ENCODE data around the gene CDK5RAP2. TPM values are rescaled to one million over a fixed set of nuclear protein-coding genes. Genes with fewer than 3 reads are reported as not detected.

The CDK5RAP2 gene
- total RNA-seq, 2 experiments from 2014 or later = 76.0 to 81.6 TPM

GRCh38 chr9:120344230-120344629, 235.7 kb downstream of the CDK5RAP2 start:
- Histone ChIP-seq H3K4me1 (ENCODE audit: insufficient read depth, low read length, poor library complexity, severe bottlenecking) (no peaks in the 10 kb centered on the region), H2AFZ (ENCODE audit: low read length) (no peak overlapping the region), H3K36me3 (ENCODE audit: insufficient read depth, low read length) (no peaks in the 10 kb centered on the region), H3K79me2 (ENCODE audit: insufficient read depth, low read depth, low read length) (no peaks in the 10 kb centered on the region), H3K4me3 (ENCODE audit: low read depth, low read length, poor library complexity, severe bottlenecking) (no peak overlapping the region), H3K9me3 (ENCODE audit: low read length) (no peaks in the 10 kb centered on the region), H4K20me1 (ENCODE audit: insufficient read depth, low read length) (no peaks in the 10 kb centered on the region), H3K27ac (ENCODE audit: low read depth, low read length, poor library complexity, severe bottlenecking) (no peak overlapping the region), H3K4me2 (ENCODE audit: low read length) (no peak overlapping the region), H3K9me2 (ENCODE audit: insufficient read depth, low read length) (no peaks in the 10 kb centered on the region)
- POLR2A ChIA-PET = no interaction called here
- TF ChIP-seq CTCF (conservative IDR thresholded peaks at IDR 0.05; ENCODE audit: low read length) = no peak
- no peak for TF ChIP-seq EZH2phosphoT487 (IDR thresholded peaks at IDR 0.05; ENCODE audit: borderline replicate concordance, low read depth, low read length)
- DNase-seq (ENCODE audit: low spot score) = no peak
- no TSS peak for BruUV-seq (replicated peaks)
- CTCF ChIA-PET (ENCODE audit: unreplicated experiment) = no interaction called here
- intact Hi-C loops (cut with micrococcal nuclease; ENCODE audit: unreplicated experiment) = no loop called here

GRCh38 chr9:120343416-120343815, 236.6 kb downstream of the CDK5RAP2 start:
- H3K27ac ChIP-seq (ENCODE audit: low read depth, low read length, poor library complexity, severe bottlenecking) = no peak overlapping the region
- no peak overlapping the region for H3K4me3 ChIP-seq (ENCODE audit: low read depth, low read length, poor library complexity, severe bottlenecking)
- CTCF ChIA-PET (ENCODE audit: unreplicated experiment) = no interaction called here
- H3K36me3 ChIP-seq (ENCODE audit: insufficient read depth, low read length) = no peaks in the 10 kb centered on the region
- H3K9me2 ChIP-seq (ENCODE audit: insufficient read depth, low read length) = no peaks in the 10 kb centered on the region
- no peak overlapping the region for H3K4me2 ChIP-seq (ENCODE audit: low read length)
- H4K20me1 ChIP-seq (ENCODE audit: insufficient read depth, low read length) = no peaks in the 10 kb centered on the region
- H3K4me1 ChIP-seq (ENCODE audit: insufficient read depth, low read length, poor library complexity, severe bottlenecking) = no peaks in the 10 kb centered on the region
- POLR2A ChIA-PET = no interaction called here
- intact Hi-C loops (cut with micrococcal nuclease; ENCODE audit: unreplicated experiment) = no loop called here
- DNase-seq (ENCODE audit: low spot score) = no peak
- no TSS peak for BruUV-seq (replicated peaks)
- H3K9me3 ChIP-seq (ENCODE audit: low read length) = no peaks in the 10 kb centered on the region
- TF ChIP-seq EZH2phosphoT487 (IDR thresholded peaks at IDR 0.05; ENCODE audit: borderline replicate concordance, low read depth, low read length) (no peak), CTCF (conservative IDR thresholded peaks at IDR 0.05; ENCODE audit: low read length) (no peak)
- no peak overlapping the region for H2AFZ ChIP-seq (ENCODE audit: low read length)
- H3K79me2 ChIP-seq (ENCODE audit: insufficient read depth, low read depth, low read length) = no peaks in the 10 kb centered on the region

Other genes starting within 250 kb of the CDK5RAP2 start
- 4.8 and 5.1 TPM in 2 replicates for gene MEGF9, start 134.3 kb upstream of the CDK5RAP2 start, total RNA-seq (2014; rRNA removed; shearing (Covaris generic))
- gene MEGF9, start 134.3 kb upstream of the CDK5RAP2 start, total RNA-seq (2022) = 10.2 and 10.6 TPM in 2 replicates
- gene FBXW2, start 213.2 kb upstream of the CDK5RAP2 start, total RNA-seq (2014; rRNA removed; shearing (Covaris generic)) = 30.0 and 32.7 TPM in 2 replicates
- gene FBXW2, start 213.2 kb upstream of the CDK5RAP2 start, total RNA-seq (2022) = 66.0 and 69.0 TPM in 2 replicates

Measured in OCI-LY7 (cell line).